Esophagus squamous epithelium (tissue), 4 donors: ENCODE data around the gene IL1RAPL1.

ENCODE experiments used
- POLR2A ChIP-seq, 4 donors: fragments of 450-650 bp; IDR thresholded peaks; one replicate each; pipeline ENCODE4 v1.6.1; 2017; ENCODE audit warnings: antibody characterized with exemption in 4 of 4, mild to moderate bottlenecking in 4 of 4, moderate library complexity in 3 of 4
- TF ChIP-seq, protein P1 (sequence below), 6 experiments: fragments of 450-650 bp in 4 of 6; fragments of 200-600 bp in 2 of 6; sonication (generic) in 2 of 6; IDR thresholded peaks; one replicate each; pipeline ENCODE4 v1.5.1; 2016 to 2019; ENCODE audit warnings: antibody characterized with exemption in 6 of 6, mild to moderate bottlenecking in 4 of 6, moderate library complexity in 4 of 6

DNA sequence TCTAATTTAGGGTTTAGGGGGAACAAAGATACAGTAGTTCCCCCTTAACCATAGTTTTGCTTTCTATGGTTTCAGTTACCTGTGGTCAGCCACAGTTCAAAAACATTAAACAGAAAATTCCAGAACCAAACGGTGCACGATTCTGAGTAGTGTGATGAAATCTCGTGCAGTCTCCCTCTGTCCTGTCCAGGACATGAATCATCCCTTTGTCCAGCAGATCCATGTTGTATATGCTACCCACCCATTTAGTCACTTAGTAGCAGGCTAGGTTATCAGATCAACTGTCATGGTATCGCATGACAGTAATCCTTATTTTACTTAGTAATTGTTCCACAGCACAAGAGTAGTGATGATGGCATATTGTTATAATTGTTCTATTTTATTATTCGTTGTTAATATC is 556.1 kb downstream of the IL1RAPL1 start:
- TF ChIP-seq, protein P1, sequence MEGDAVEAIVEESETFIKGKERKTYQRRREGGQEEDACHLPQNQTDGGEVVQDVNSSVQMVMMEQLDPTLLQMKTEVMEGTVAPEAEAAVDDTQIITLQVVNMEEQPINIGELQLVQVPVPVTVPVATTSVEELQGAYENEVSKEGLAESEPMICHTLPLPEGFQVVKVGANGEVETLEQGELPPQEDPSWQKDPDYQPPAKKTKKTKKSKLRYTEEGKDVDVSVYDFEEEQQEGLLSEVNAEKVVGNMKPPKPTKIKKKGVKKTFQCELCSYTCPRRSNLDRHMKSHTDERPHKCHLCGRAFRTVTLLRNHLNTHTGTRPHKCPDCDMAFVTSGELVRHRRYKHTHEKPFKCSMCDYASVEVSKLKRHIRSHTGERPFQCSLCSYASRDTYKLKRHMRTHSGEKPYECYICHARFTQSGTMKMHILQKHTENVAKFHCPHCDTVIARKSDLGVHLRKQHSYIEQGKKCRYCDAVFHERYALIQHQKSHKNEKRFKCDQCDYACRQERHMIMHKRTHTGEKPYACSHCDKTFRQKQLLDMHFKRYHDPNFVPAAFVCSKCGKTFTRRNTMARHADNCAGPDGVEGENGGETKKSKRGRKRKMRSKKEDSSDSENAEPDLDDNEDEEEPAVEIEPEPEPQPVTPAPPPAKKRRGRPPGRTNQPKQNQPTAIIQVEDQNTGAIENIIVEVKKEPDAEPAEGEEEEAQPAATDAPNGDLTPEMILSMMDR (IDR thresholded peaks at IDR 0.05), result no peak
- no peak for TF ChIP-seq POLR2A (IDR thresholded peaks at IDR 0.05)
